Activated T-cell treated with anti-CD3 and anti-CD28 coated beads, Interleukin-2, amount 50 U/mL, for 48 hours (primary cell): ENCODE data around the gene ZNF366.

ENCODE experiments used
- DNase-seq, 2 experiments: peaks; one replicate each; pipeline ENCODE4 v3.0.0-alpha.2; 2020

The ZNF366 gene, protein sequence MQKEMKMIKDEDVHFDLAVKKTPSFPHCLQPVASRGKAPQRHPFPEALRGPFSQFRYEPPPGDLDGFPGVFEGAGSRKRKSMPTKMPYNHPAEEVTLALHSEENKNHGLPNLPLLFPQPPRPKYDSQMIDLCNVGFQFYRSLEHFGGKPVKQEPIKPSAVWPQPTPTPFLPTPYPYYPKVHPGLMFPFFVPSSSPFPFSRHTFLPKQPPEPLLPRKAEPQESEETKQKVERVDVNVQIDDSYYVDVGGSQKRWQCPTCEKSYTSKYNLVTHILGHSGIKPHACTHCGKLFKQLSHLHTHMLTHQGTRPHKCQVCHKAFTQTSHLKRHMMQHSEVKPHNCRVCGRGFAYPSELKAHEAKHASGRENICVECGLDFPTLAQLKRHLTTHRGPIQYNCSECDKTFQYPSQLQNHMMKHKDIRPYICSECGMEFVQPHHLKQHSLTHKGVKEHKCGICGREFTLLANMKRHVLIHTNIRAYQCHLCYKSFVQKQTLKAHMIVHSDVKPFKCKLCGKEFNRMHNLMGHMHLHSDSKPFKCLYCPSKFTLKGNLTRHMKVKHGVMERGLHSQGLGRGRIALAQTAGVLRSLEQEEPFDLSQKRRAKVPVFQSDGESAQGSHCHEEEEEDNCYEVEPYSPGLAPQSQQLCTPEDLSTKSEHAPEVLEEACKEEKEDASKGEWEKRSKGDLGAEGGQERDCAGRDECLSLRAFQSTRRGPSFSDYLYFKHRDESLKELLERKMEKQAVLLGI

DNA sequence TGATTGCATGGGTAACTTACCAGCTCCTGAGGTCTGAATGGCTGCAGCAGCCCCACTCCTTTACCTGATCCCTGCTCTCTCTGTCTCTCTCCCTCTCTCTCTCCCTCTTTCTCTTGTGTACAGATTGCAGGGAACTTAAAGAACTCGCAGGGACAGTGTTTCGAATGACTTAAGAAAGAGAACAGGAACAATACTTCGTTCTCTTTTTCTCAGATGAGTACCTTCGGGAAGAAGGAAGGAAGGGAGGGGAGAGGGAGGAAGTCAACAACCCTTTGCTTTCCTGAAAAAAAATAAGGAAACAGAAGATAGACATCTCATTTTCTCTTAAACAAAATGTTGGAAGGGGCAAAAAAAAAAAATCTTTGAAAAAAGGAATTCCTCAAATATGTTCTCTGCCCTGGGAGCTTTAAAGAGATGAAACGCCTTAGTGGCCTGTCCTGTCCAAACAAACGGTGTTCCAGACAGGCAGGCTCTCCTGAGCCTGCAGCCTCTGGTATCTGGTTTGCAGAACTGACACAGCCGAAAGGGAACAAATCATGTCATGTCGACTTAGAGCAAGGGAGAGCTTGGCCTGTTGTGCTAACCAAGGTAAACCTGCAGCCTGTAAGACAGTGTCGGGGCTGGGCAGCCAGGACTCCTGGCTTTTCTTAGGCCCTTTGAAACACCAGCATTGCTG is at the start of gene ZNF366:
TSS of gene ZNF366 (minus strand) at position 180 of the 676 bp plus-strand sequence. CDS start 45,914 bp downstream, outside the sequence.
- DNase-seq, result no peak

DNA sequence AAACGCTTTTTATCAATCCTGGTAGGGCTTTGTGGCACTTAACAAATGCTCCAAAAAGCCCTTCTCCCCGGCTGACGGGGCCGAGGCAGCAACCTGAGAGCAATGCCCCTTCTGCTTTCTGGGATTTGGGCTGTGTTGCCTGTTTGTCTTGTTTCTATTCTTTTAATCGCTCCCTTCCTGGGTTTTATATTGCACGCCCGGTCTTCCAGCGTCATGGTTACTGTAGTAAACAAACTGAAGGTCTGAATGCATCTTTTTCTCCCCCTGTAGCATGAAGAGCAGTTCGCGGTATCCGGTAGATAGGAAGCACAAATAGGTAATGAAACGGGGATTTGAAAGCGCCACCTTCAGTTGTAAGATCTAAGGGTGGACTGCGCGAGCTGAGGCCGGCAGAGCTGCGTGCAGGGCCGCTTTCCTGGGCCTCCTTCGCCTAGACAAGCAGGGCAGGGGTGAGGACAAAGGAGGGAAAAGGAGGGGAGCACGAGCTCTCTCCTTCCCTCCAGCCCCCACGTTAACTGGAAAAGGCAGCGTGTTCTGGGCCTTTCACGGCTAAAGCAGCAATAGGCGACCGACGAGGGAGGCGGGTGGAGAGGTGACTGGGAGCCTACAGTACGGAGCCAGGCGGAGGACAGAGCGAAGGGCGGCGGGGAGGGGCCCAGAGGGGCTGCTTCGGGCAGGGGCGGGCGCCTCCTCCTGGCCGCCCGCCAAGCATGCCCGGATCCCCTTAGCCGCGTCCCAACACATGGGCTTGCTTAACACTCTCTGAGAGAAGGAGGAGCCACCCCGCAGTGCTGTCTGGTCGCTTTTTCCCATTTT is 49.3 kb upstream of the ZNF366 start:
- DNase-seq, result peak; percentile 42 to 58

DNA sequence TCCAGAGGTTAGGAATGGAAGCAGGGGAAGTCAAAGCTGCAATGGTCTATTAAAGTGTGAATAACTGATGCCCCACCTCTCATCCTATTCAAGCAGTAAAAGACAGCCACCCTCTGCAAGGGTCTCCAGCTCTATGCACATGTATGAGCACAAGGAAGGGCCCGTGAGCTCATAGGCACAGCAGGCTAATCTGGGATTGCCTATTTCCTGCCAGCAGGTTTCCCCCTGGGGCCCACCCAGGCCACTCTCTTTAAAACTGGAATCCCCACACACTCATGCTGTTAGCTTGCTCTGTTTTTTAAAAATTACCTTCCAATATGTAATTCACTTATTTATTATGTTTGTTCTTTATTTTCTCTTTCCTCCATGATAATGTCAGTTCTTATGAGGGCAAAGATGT is 48.7 kb upstream of the ZNF366 start:
- no peak for DNase-seq

DNA sequence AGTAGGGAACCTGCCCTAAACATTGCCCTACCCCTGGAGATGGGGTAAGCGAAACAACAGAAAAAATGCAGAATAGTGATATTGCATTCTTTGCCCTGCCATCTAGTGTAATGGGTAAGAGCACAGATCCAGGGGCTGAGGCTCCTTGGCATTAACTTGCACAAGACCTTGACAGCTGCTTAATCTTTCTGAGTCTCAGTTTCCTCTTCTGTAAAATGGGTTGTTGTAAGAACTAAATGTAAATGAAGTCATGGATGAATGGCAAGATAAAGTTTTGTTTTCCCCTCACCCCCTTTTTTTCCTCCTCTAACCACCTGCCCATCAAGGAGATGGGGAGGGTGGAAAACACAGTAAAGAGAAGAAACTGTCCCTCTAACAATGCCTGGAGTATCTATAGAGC is 47.7 kb upstream of the ZNF366 start:
- no peak for DNase-seq

DNA sequence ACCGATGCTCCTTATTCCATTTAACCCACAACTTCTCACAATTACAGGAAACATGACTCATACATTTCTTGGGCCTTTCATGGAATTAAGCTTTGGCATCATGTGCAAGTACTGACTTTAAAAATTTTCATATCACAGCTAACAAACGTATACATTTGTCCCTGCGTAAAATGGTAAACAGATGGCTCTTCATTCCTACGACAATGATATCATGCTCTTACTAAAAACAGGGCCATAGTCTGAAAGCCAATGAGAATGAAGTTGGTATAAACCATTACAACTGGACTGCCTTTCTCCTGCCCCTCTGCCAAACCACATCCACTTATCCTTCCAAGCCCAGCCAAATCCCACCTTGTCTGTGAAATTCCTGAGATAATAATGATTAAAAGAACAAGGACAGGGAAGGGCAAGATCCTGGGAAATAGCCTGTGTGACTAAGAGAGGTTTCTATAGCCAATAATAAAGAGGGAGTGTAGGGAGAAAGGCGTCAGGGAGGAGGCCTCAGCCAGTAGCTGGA is 44.9 kb upstream of the ZNF366 start:
- no peak for DNase-seq

DNA sequence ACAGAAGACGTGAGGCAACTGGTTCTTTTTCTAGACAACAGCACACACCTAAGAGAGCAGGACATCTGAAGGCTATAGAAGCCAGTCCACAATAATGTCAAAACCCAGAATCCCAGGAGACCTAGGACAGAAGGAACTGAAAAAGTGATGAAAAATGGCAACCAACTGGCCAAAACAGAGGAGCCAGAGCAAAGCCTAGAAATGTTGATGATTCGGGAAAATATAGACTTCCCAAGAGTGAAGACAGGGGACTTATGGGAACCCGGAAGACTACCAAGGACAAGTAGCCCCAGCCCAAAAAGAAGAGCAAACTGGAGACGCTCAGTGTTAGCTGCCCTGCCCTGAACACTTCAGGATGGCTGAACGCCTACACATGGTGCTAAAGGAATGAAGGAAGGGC is 43.4 kb upstream of the ZNF366 start:
- DNase-seq, result no peak

DNA sequence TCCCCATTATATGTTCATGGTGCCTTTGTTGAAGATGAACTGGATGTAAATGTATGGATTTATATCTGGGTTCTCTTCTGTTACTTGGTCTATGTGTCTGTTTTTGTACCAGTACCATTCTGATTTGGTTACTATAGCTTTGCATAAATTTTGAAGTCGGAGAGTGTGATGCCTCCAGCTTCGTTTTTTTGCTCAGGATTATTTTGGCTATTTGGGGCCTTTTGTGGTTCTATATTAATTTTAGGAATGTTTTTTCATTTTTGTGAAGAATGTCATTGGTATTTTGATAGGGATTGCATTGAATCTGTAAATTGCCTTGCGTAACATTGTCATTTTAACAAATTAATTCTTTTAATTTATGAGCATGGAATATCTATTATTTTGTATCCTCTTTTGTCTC is 36.6 kb upstream of the ZNF366 start:
- no peak for DNase-seq

DNA sequence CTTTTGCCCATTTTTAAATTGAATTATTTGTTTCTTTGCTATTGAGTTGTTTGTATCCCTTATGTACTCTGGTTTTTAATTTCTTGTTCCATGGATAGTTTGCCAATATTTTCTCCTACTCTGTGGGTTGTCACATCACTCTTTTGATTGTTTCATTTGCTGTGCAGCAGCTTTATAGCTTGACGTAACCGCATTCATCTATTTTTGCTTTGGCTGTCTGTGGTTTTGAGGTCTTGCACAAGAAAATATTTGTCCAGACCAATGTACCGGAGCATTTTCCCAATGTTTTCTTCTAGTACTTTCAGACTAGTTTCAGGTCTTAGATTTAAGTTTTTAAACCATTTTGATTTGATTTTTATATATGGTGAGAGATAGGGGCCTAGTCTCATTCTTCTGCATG is 36.2 kb upstream of the ZNF366 start:
- DNase-seq, result no peak

DNA sequence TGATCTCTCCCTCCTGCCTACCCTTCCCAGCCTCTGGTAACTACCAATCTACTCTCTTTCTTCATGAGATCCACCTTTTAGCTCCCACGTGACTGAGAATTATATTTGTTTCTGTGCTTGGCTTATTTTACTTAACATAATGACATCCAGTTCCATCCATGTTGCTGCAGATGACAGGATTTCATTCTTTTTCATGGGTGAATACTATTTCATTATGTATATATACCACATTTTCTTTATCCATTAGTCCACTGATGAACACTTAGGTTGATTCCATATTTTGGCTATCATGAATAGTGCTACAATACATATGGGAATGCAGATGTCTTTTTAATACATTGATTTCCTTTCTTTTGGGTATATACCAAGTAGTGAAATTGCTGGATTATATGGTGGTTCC is 35.5 kb upstream of the ZNF366 start:
- DNase-seq, result no peak

DNA sequence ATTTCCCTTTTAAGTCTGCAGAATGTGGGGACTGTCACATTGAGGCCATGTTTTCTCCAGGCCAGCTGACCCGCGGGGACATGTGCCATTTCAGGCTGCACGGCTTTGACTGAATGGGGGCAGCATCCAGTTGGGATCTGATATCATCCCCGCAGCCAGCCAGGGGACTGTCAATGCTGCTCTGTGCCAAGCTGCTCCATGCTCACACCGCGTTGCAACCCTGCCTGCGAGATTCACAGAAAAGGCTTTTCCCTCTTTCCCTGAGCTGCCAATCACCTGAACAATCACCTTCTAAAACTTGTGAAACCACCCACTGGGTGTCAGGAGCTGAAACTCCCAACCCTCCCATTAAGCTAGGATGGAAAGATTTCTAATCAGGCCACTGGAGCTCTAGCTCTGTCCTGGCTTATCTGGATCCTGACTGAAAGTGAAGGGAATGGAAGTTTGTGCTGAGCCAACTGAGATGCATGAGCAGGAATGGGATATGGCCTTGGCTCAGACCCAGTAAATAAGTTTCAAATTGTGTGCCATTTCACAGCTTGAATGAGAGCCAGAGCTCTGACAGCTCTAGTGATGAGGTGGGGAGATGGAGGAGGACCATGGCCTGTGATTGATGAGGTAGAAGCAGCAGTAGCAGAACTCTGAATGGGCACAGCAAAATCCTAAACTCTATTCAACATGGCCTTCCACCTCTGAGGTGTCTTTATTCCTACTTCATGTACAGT is 34.5 kb upstream of the ZNF366 start:
- DNase-seq, result no peak

DNA sequence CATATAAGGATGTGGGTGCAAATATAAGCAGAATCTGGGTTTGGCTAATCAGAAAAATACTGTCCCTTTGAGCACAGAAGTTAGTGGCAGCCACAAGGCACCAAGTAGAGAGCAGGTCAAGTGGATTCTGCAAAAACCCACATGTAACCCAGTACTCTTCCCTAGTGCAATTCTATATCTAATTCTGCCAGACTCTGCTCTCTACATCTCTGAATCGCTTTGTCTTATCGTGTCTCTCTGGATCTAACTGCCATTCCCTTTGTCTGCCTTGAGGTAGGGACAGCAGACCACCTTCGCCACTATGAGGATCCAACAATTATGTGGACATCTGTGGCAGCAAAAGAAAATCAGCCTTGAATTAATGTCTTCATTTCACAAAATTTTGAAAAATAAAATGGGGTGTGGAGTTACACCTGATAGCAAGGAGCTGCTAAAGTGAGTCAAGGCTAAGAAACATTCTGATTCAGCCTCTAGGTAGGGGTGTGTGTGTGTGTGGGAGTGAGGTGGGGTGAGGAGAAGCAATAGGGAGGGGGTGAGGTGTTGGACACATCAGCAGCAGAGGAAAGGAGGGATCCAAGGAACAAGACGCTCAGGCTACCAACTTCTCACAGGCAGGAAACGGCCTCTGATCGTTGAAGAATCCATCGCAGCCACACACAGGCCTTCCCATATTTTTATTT is 33.7 kb upstream of the ZNF366 start:
- no peak for DNase-seq

DNA sequence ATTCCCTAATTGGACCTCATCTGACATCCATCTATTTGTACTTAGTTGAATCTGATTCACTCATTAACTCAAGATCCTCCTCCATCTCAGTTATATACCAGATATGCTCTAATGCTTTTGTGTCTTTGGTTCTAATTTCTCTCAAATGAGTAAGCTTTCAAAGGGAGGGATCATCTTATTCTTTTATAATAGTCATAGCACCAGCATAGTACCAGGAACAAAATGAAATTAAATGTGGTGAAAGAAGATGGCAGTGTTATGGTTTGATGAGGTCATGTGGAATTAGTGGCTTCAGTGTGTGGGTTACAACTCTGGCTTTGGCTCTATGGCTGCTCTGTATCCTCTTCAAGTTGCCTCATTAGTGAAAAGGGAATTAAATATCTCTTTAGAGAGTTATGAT is 32.5 kb upstream of the ZNF366 start:
- no peak for DNase-seq

DNA sequence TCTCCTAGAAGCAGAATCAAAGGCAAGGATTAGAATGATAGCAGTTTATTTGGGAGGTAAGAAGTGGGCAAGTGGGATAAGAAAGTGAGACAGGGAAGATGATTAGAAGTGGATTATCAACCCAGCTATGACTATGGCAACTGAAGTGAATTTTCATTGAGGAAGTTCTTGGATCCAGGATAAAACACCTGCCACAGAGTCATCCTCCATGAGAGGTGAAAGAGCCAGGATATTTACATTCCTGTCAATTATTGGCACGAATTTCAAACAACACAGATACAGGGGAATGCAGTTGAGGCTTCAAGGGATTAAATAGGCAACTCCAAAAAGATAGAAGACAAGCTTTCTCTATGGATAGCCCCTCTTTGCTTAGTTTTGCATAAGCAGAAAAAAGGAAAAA is 31.8 kb upstream of the ZNF366 start:
- DNase-seq, result no peak

DNA sequence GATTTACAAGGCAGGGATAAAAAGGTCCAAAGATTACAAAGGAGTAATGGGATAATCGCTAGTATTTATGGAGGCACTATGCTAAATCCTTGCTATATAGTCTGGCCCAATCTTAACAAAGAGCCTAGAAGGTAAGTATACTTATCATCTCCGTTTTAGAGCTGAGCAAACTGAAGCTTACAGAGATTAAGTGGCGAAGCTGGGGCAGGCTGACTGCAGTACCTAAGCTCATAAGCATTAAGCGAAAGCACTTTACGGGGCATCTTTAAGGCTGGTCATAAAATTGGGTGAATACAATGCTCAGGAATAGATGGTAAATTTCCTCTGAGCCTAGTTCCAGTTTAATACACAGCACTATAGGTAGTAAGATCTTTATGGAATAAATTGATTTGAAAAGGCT is 30.0 kb upstream of the ZNF366 start:
- no peak for DNase-seq

DNA sequence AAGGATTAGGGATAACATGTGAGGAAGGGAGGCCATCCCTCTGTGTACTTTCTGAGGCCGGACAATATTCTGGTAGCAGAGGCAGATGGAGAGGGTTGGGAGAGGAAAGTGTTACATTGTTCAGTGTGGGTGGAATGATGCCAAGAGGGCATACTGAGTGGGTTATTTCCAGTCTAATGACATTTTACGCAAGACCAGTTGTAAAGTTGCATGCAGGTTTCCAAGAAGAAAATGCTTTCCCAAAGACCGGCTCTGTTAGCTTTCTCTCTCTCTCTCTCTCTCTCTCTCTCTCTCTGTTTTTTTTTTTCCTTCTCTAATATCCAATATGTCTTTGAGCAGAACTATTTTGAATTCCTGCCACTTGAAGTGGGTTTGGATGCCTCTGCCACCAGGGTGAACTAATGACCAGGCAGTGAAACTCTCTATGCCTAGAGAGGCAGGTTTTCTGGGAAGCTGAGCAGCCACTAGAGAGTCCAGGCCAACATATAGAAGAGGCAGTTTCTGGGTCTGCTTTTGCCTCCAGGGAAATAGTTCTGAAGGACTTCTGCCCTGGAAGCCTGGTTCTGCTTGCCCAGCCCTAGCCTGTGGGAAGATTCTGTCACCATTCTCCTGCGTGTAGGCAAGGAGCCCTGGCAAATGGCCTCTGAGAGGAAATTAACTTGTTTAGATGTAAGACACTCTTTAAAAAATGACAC is 24.4 kb upstream of the ZNF366 start:
- no peak for DNase-seq

DNA sequence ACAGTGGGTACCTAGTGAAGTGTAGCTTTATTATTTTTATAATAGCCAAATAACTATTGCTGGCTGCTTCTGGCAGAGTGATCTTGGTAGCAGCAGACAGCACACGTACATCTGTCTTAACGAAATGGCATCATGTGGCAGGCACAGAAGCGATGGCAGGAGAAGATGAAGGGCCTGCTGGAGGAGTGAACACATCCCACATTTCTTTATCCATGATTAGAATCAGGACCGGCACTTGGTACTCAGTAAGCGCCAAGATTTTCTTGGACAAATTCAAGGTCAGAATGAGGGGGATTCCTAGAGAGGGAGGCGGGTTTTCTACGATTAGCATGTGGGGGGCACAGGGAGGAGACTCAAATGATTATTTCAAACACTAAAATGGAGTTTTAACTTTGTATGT is 23.0 kb upstream of the ZNF366 start:
- no peak for DNase-seq

DNA sequence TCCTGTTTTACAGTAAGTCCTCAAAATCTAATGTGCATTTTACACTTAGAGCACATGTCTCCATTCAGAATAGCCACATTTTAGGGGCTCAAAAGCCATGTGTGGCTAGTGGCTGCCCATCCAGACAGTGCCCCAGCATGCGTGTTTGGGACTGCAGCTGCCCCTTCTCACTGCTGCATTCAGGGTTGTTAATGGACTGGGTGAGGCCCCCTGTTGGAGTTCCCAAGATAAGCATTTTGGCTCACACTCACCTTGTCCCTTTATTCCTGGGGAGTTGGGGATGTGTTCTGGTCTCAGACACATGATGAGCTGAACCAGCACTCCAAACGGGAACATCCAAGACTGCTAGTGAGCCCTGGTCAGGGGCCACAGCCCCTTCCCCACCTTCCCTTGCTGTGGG is 22.2 kb upstream of the ZNF366 start:
- no peak for DNase-seq

DNA sequence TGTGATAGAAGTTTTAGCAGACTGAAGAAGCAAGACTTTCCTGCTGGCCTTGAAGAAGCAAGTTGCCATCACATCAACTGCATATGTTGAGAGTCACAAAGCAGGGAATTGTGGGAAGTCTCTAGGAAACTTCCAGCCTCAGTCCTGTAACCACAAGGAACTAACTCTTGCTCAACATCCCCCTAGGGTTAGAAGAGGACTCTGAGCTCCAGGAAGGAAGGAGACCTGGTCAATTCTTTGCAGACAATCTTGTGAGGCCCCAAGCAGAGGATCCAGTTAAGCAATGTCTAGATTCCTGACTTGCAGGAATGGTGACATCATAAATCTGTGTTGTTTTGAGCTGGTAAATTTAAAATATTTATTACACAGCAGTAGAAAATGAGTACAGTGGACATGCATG is 18.6 kb upstream of the ZNF366 start:
- DNase-seq, result no peak

DNA sequence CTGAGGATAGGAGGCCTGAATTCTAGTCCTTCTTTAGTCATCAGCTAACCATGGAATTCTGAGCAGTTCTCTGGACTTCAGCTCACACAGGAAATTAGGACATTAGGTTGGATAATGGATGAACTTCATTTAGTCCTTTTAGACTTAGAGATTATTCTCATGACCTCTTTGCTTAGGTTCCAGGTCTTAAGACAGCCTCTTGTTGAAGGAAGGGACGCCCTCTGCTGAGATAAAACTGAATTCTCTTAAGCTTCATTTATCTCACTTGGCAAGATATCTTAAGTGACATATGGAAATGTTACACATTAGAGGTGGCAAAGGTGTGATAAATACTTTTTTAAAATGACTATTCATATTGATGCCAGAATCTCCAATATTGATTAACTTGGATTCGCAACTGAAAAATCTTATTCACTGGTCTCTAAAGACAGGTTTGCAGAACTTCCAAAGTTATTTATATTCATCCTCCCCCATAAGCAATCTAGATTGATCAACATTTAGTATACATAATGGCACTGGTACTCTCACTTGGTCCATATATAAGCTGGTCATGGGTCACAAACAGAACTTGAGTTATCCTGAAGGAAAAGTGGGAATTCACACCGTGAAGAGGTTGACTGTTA is 16.9 kb upstream of the ZNF366 start:
- no peak for DNase-seq

DNA sequence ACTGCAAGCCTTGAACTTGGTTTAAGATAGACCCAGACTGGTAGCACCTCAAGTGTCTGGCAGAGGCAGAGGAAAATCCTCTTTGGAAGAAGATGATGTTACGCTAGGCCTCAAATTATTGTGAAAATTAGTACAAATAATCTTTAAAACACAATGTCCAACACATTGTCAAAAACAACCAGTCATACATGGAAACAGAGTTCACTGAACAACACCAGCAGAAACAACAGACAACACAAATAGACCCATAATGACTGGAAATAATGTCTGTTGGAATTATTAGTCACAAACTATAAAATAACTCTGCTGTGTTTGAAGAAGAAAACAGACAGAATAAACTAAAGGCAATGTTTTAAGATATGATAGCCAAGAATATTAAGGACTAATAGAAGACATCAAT is 15.4 kb upstream of the ZNF366 start:
- DNase-seq, result no peak
